Inflammatory macrophage treated with lipopolysaccharide for 1 hour (primary cell): ENCODE measurements around the gene ZYG11A.
"Not testable (repeated sequence)": the region's sequence is repeated elsewhere in the genome, so short reads cannot be mapped to it uniquely, and the experiment has no call there.

Source experiments
- DNase-seq, 2 donors: peaks; one replicate each; pipeline ENCODE4 v3.0.0-alpha.2; 2020 to 2022

Gene ZYG11A

DNA sequence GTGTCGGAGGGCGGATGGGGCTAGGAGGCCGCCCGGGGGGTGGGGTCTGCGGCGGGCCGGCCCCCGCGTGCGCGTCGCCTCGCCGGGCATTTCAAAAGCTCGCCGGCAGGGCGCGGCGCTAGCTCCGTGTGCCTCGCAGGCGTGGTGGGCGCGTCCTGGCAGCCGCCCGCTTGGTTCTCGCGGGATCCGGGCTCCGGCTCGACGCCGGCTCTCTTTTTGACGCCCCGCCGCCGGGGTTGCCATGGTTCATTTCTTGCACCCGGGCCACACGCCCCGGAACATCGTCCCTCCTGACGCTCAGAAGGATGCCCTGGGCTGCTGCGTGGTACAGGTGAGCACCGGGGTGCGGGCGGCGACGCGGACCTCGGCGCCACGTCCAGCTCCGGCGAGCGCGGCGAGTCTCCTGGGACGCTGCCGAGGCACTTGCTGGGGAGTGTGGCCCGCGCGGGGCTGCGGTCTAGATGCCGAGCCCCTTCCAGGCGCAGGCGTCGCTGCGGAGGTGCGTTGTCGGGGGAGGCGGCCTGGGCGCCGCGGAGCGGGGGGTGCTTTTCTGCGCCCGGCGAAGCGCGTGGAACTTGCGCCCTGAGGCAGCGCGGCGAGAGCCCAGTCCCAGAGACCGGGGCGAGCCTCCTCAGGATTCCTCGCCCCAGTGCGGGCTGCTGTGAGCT is at the start of gene ZYG11A:
Gene ZYG11A, plus strand, starts transcription at position 118 of the 668 bp plus-strand sequence. Its CDS starts 124 bp downstream, at position 242.
- peak; percentile 29 for DNase-seq

DNA sequence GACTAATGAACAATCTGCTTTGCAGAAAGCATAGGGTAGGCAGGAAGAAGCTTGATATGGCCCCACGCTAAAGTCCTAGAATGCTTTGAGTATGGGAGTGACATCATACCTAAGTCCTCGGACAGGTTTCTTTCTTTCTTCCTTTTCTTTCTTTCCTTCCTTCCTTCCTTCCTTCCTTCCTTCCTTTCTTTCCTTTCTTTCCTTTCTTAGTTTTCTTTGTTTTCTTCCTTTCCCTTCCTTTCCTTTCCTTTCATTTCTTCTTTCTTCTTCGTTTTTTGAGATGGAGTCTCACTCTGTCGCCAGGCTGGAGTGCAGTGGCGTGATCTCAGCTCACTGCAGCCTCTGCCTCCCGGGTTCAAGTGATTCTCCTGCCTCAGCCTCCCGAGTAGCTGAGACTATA is 48.8 kb upstream of the ZYG11A start:
- DNase-seq, result not testable (repeated sequence)

DNA sequence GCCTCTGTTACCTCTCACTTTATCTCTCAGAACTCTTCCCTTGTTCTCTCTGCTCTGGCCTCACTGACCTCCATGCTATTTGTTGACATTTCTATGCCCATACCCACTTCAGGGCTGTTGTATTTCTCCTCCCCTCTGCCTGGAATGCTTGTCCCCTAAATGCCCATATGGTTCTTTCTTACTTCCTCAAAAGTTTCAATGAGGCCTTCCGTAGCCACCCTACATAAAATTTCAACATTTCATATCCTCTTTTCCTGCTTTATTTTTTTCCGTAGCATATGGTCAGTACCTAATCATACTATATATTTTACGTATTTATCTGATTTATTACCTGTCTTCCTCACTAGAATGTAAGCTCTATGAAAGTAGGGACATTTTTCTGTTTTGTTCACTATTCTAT is 47.1 kb upstream of the ZYG11A start:
- DNase-seq, result peak; percentile 15 to 33

DNA sequence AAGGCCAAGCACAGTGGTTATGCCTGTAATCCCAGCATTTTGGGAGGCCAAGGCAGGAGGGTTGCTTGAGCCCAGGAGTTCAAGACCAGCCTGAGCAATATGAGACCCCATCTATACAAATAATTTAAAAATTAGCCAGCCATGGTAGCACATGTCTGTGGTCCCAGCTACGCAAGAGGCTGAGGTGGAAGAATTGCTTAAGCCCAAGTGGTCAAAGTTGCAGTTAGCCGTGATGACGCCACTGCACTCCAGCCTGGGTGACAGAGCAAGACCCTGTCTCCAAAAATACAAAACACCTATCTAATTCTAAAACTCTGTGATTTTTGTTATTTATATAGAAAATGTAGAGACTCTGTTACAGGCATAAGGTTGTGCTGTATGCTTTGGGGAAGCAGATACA is 44.2 kb upstream of the ZYG11A start:
- no peak for DNase-seq

DNA sequence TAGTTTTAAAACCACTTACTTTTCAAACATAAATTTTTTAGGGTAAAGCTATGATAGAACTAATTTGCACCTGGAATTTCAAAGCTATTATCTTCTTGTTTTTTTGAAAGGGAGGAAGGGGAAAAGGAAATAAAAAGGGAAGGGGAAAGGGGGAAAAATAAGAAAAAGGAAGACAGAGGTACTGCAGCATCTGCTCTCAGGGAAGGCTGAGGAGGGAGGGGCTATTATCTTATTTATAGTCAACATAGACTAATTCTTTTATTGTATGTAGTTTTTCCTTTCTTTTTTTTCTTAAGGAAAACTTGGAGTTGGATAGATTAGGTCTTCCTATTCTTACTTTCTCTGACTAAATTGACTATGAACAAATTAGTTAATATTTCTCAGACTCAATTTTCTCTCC is 41.5 kb upstream of the ZYG11A start:
- no peak for DNase-seq

DNA sequence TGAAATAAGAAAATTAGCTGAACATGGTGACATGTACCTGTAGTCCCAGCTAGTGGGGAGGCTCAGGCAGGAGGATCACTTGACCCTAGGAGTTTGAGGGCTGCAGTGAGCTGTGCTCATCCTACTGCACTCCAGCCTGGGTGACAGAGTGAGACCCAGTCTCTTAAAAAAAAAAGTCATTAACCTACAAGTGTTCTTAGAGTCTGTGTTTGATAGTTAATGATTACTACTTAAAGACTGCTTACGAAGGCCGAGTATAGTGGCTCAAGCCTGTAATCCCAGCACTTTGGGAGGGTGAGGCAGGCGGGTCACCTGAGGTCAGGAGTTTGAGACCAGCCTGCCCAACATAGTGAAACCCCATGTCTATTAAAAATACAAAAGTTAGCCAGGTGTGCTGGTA is 38.5 kb upstream of the ZYG11A start:
- DNase-seq, result not testable (repeated sequence)

DNA sequence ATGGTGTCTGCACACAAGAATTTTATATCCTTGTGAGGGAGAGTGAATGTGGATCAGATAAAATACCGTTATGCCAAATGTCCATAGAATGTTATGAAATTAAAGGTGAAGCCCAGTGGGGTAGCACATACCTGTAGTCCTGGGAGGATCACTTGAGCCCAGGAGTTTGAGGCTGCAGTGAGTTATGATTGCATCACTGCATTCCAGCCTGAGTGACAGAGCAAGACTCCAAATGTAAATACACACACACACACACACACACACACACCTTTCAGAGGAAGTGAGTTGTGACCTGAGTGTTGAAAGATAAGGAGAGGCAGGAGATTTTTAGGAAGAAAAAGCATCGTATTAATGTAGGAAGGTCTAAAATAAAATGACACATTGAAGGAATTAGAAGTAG is 28.1 kb upstream of the ZYG11A start:
- DNase-seq, result no peak

DNA sequence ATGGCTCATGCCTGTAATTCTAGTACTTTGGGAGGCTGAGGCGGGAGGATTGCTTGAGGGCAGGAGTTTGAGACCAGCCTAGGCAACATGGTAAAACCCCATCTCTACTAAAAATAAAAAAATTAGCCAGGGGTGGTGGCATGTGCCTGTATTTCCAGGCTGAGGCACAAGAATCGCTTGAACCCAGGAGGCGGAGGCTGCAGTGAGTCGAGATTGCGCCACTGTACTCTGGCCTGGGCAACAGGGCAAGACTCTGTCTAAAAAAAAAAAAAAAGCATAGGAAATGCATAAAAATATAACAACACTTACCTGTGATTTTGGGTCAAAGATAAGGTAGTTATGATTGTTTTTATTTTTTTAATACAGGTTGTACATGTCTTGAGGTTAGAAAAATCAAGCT is 21.7 kb upstream of the ZYG11A start:
- DNase-seq, result not testable (repeated sequence)

DNA sequence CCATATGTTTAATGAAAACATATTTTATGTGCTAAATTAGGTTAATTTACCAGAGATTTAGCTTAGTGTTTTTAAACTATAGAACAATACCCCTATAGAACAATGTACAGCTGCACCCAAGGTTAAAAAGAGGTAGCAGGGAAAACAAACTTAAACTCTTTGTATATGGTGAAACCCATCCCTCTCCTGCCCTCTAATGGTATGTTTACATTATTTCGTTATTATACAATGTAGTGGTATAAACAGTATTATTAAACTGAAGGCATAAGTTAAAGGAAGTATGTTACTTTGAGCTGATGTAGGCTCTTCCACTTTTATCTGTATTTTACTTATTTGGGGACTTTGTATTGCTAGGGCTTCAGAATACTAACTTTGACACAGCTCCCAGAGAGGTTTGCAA is 16.7 kb upstream of the ZYG11A start:
- no peak for DNase-seq

DNA sequence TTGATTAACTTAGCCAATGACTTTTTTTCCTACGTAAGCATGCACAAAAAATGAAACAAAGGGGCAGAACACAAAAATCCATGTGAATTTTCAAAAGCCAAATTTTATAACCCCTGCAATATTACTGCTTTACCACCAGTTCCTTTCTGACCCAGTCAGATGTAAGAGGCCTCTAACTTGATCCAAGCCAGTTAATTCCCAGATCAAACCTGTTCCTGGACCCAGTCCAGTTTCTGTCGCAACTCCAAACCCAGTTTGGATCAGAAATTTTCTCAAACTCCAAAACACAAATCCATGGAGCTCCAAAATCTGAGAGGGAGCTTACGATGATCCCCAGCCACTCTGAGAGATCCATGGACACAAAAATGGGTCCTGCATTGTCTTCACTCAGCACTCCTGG is 7.8 kb upstream of the ZYG11A start:
- no peak for DNase-seq

DNA sequence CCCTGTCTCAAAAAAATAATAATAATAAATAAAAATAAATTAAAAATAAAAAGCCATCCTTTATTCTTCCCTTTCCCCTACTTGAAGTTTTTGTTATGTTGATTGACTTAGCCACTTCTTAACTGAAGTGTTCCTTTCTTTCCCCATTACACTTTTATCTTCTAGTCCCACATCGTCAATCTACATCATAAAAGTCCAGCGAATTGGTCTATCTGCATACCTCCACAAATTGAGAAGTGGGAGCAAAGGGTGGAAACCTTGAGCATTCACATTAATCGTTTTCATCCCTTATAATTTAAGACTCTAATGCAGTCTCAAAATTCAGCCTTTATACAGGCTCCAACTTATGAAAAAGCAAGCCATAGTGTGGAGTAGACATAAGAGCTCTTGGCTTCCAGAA is 6.5 kb upstream of the ZYG11A start:
- DNase-seq, result no peak

DNA sequence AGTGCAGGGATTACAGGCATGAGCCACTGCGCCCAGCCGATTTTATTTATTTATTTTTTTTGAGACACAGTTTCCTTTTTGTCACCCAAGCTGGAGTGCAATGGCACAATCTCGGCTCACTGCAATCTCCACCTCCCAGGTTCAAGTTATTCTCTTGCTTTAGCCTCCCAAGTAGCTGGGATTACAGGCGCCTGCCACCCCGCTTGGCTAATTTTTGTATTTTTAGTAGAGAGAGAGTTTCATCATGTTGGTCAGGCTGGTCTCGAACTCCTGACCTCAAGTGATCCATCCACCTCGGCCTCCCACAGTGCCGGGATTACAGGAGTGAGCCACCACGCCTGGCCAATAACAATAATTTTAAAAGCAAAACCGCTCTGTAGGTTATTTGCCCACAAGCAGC is 3.4 kb upstream of the ZYG11A start:
- DNase-seq, result not testable (repeated sequence)

DNA sequence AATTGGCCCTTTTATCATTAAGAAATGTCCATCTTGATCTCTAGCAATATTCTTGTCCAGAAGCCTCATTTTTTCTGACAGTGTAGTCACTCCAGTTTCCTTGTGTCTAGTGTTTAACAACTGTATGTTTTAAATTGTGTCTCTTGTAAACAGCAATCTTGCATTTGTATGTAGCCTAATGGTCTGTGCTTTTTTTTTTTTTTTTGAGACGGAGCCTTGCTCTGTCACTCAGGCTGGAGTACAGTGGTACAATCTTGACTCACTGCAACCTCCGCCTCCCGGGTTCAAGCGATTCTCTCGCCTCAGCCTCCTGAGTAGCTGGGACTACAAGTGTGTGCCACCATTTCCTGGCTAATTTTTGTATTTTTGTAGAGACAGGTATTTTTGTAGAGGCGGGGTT is 2.6 kb downstream of the ZYG11A start:
- not testable (repeated sequence) for DNase-seq

DNA sequence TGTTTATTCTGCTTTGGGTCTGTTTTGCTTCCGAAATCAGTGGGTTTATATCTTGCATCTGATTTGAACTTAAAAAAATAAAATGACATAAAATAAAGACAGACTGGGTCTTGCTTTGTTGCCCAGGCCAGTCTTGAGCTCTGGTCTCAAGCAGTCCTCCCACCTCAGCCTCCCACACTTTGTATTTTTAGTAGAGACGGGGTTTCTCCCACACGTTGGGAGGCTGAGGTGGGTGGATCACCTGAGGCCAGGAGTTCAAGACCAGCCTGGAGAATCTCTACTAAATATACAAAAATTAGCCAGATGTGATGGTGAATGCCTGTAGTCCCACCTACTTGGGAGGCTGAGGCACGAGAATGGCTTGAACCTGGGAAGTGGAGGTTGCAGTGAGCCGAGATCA is 5.9 kb downstream of the ZYG11A start:
- no peak for DNase-seq

DNA sequence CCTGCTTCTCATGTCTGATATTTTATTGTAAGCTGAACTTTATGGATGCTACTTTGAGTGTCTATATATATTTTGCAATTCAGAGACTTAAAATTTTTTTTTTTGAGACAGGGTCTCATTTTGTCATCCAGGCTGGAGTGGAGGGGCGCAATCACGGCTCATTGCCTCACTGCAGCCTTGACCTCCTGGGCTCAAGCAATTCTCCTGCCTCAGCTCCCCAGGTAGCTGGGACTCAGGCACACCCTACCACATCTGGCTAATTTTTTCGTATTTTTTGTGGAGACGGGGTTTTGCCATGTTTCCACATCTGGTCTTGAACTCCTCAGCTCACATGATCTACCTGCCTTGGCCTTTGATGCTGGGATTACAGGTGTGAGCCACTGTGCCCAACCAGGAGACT is 8.4 kb downstream of the ZYG11A start:
- no peak for DNase-seq

DNA sequence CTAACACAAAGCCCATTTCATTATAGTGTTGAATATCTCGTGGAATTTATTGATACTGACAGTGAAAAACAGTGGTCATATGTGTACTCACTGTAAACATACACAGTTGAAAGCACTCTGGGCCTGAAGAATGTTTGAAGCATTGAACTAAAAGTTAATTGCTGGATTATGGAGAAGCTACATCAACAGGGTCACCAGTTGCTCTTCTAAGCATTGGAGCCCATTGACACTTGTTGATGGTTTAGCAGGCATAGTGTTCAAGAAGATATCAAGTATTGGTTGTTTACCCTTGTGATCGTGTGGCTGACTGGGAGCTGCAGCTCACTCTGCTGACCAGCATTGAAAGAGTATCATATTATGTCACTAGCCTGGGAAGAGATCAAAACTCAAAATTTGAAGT is 10.3 kb downstream of the ZYG11A start:
- DNase-seq, result no peak

DNA sequence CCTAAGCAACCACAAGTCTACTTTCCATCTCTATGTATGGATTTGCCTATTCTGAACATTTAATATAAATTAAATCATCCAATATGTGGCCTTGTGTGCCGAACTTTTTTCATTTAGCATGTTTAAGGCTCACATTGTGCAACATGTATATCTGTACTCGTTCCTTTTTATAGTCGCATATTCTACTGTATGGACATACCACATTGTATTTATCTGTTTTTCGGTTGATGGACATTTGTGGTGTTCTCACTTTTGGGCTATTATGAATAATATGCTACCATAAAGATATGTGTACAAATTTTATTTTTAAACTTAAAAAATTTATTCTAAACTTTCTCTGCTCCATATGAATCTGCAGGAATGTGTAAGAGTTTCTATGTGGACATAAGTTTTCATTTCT is 13.0 kb downstream of the ZYG11A start:
- DNase-seq, result no peak

DNA sequence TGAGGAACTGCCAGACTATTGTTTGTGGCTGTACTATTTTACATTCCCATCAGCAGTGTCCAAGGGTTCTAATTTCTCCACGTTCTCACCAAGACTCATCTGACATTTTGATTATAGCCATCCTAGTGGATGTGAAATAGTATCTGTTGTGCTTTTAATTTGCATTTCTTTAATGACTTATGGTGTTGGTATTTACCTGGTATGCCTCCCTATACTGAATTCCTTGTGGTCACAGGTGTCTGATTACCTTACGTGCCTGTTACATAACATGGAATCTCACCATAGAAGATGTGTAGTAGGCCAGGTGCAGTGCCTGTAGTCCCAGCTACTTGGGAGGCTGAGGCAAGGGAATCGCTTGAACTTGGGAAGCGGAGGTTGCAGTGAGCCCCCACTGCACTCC is 13.5 kb downstream of the ZYG11A start:
- DNase-seq, result no peak

DNA sequence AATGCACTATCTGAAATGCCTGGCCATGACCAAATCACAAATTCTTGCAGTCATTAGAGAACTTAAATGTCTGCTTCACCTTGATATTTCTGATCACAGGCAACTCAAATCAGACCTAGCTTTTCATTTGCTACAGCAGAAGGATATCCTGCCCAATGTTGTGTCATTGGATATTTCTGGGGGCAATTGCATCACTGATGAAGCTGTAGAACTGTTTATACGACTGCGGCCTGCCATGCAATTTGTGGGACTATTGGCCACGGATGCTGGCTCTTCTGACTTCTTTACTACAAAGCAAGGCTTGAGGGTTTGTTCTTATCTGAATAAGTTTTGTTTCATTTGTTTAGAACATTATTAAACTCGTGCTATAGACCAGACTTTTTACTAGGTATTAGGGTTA is 14.9 kb downstream of the ZYG11A start:
- DNase-seq, result no peak

DNA sequence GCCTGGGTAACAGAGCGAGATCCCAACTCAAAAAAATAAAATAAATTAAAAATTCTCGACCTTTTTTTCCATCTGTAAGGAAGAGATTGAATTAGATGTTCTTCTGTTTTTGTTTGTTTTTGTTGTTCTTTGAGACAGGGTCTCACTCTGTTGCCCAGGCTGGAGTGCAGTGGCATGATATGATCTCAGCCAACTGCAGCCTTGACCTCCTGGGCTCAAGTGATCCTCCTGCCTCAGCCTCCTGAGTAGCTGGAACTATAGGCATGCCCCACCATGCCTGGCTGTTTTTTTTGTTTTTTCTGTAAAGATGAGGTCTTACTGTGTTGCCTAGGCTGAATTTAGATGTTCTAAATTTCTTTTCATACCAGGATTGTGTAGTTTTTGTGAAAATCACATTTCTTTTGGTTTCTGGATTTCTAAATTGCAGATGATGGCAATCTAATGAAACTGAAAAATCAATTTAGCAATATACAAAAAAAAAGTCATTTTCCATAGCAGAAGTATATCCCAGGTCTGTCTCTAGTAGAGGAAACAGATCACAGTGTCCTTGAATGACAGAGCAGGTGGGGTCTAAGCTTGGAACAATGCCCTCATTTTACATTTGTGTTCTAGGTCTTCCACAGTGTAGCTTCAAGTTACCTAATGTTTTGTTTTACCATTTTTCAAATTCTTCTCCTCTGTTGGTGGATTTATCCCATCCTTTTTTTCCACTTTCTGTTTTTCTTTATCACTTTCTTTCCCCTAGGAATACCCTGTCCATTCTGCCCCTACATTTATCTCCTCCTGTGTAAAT is 20.3 kb downstream of the ZYG11A start:
- DNase-seq, result no peak

DNA sequence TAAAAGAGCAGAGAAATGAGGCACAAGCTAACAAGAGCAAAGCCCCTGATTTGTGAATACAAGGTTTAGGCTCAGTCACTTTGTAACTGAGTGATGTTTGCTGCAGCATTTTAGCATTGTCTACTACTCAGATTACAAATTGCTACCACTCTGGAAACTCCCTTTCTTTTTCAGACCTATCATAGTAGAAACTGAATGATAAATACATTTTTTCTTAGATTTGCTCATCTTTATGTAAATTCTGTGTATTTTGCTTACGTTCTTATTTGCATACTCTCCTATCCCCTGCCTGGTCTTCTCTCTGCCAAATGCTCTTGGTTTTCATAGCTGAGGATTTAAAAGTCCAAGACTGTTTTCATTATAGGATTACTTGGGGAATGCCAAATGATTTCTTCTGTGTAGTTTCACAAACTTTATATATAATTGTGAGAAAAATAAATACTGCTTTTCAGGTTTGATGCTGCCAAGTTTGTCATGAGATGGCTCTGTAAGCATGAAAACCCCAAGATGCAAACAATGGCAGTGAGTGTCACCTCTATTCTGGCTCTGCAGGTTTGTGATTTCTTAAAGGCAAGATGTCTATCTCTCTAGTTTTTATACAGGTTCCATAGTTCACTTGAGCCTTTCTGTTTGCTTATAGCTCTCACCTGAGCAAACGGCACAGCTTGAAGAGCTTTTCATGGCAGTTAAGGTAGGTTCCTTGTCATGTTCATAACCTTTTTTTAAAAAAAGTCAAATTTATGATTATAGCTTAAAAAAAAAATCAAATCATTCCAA is 24.7 kb downstream of the ZYG11A start:
- no peak for DNase-seq

DNA sequence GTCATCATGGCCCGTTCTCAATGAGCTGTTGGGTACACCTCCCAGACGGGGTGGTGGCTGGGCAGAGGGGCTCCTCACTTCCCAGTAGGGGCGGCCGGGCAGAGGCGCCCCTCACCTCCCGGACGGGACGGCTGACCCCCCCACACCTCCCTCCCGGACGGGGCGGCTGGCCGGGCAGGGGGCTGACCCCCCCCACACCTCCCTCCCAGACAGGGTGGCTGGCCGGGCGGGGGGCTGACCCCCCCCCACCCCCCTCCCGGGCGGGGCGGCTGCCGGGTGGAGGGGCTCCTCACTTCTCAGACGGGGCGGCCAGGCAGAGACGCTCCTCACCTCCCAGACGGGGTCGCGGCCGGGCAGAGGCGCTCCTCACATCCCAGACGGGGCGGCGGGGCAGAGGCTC is 27.2 kb downstream of the ZYG11A start:
- not testable (repeated sequence) for DNase-seq

DNA sequence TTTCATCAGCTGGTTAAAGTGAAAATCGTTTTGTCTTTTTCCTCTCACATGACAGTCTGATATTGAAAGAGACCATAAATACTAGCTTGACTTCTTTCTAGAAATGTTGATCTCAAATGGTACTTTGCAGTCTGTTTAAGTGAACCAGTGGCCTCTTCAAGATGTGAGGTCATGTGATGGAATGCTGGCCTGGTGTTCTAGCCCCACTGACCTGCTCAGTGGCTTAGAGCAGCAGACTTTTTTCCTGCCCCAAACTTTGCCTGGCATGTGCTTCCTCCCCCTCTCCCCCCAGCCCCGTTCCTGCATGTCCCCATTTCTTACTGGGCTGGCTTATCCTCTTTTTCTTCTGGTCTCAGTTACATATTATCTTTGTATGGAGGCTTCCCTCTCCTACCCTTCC is 34.3 kb downstream of the ZYG11A start:
- DNase-seq, result no peak

DNA sequence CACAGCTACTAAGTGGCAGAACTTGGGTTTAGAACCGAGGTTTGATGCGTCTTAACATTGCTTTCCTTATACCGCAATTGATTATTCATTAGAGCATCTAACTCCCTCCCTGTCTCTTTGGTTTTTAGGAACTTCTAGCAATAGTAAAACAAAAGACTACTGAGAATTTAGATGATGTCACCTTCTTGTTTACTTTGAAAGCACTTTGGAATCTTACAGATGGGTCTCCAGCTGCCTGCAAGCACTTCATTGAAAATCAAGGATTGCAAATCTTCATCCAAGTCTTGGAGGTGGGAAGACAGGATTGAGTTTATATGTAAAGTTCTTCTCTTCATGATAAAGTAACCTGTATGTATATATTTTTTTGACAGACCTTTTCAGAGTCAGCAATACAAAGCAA is 35.0 kb downstream of the ZYG11A start:
- DNase-seq, result no peak
